Mucosa of rectum (tissue), 2 donors: ENCODE measurements around the gene IL6R.

Experiments
- H3K27ac ChIP-seq, 2 donors: one replicate each; pipeline ENCODE4 v1.7.0; 2013; ENCODE audit warnings: inconsistent platforms in 2 of 2, low read depth in 2 of 2, low read length in 2 of 2
- H3K27me3 ChIP-seq, 2 donors: one replicate each; pipeline ENCODE4 v1.7.0; 2013; ENCODE audit warnings: low read length in 2 of 2; ENCODE audit not compliant: control insufficient read depth in 2 of 2, insufficient read depth in 2 of 2
- H3K36me3 ChIP-seq, 2 donors: one replicate each; pipeline ENCODE4 v1.7.0; 2013; ENCODE audit warnings: low read length in 2 of 2; ENCODE audit not compliant: control insufficient read depth in 2 of 2, insufficient read depth in 2 of 2
- H3K4me1 ChIP-seq, 2 donors: one replicate each; pipeline ENCODE4 v1.7.0; 2013; ENCODE audit warnings: low read length in 2 of 2, mild to moderate bottlenecking in 1 of 2; ENCODE audit not compliant: control insufficient read depth in 2 of 2, insufficient read depth in 2 of 2
- H3K4me3 ChIP-seq, 2 donors: one replicate each; pipeline ENCODE4 v1.7.0; 2013; ENCODE audit warnings: low read length in 2 of 2
- H3K9ac ChIP-seq, 2 donors: one replicate each; pipeline ENCODE4 v1.7.0; 2013; ENCODE audit warnings: low read length in 2 of 2, low read depth in 1 of 2, mild to moderate bottlenecking in 1 of 2
- H3K9me3 ChIP-seq, 2 donors: one replicate each; pipeline ENCODE4 v1.7.0; 2013; ENCODE audit warnings: low read length in 2 of 2; ENCODE audit not compliant: control insufficient read depth in 2 of 2
- donor health status: healthy.
- donor health status: Normal muscosa, but diverticular disease.

The IL6R gene

GRCh38 chr1:154446789-154447188 is 41.6 kb downstream of the IL6R start:
- H3K4me1 ChIP-seq = peaks cover 0 to 2% of the 10 kb centered on the region in 2 donors
- H3K27ac ChIP-seq = no peak overlapping the region
- H3K9ac ChIP-seq = no peak overlapping the region
- H3K4me3 ChIP-seq = no peak overlapping the region
- H3K27me3 ChIP-seq = no peaks in the 10 kb centered on the region
- H3K9me3 ChIP-seq = no peaks in the 10 kb centered on the region
- peaks cover 21 to 30% of the 10 kb centered on the region in 2 donors for H3K36me3 ChIP-seq

- Histone ChIP-seq H3K4me3 (no peak overlapping the region), H3K9me3 (no peaks in the 10 kb centered on the region), H3K36me3 (peaks cover 24 to 36% of the 10 kb centered on the region in 2 donors), H3K27me3 (no peaks in the 10 kb centered on the region), H3K9ac (no peak overlapping the region), H3K27ac (no peak overlapping the region), H3K4me1 (no peaks in the 10 kb centered on the region)
These were observed 43.2 kb downstream of the IL6R start for GRCh38 chr1:154448331-154448811.

- no peak overlapping the region for H3K27ac ChIP-seq
- no peak overlapping the region for H3K9ac ChIP-seq
These were observed 48.0 kb downstream of the IL6R start for GRCh38 chr1:154453161-154453560.

GRCh38 chr1:154453574-154454352 is 48.6 kb downstream of the IL6R start:
- H3K4me1 ChIP-seq = no peaks in the 10 kb centered on the region
- no peak overlapping the region for H3K27ac ChIP-seq
- H3K9me3 ChIP-seq = no peaks in the 10 kb centered on the region
- H3K9ac ChIP-seq = no peak overlapping the region
- H3K36me3 ChIP-seq = peaks cover 18 to 38% of the 10 kb centered on the region in 2 donors
- no peaks in the 10 kb centered on the region for H3K27me3 ChIP-seq
- no peak overlapping the region for H3K4me3 ChIP-seq

More at GRCh38 chr1:154453161-154453560, 48.0 kb downstream of the IL6R start:
- no peaks in the 10 kb centered on the region for H3K27me3 ChIP-seq
- no peaks in the 10 kb centered on the region for H3K9me3 ChIP-seq
- H3K4me1 ChIP-seq = no peaks in the 10 kb centered on the region
- no peak overlapping the region for H3K4me3 ChIP-seq
- peaks cover 22 to 40% of the 10 kb centered on the region in 2 donors for H3K36me3 ChIP-seq

GRCh38 chr1:154454386-154455120 is 49.4 kb downstream of the IL6R start:
- H3K9ac ChIP-seq = no peak overlapping the region
- H3K4me3 ChIP-seq = no peak overlapping the region
- H3K27me3 ChIP-seq = no peaks in the 10 kb centered on the region
- peaks cover 18 to 38% of the 10 kb centered on the region in 2 donors for H3K36me3 ChIP-seq
- no peaks in the 10 kb centered on the region for H3K9me3 ChIP-seq
- H3K4me1 ChIP-seq = no peaks in the 10 kb centered on the region
- H3K27ac ChIP-seq = no peak overlapping the region

- Histone ChIP-seq H3K9me3 (no peaks in the 10 kb centered on the region), H3K27me3 (no peaks in the 10 kb centered on the region), H3K9ac (no peak overlapping the region), H3K4me1 (peaks cover 0 to under 1% of the 10 kb centered on the region in 2 donors), H3K36me3 (peaks cover 6 to 27% of the 10 kb centered on the region in 2 donors), H3K27ac (no peak overlapping the region), H3K4me3 (no peak overlapping the region)
These were observed 51.5 kb downstream of the IL6R start for GRCh38 chr1:154456631-154457030.

GRCh38 chr1:154459080-154459479 is 53.9 kb downstream of the IL6R start:
- no peak overlapping the region for H3K27ac ChIP-seq
- H3K4me3 ChIP-seq = no peak overlapping the region
- H3K9me3 ChIP-seq = no peaks in the 10 kb centered on the region
- no peak overlapping the region for H3K9ac ChIP-seq
- no peaks in the 10 kb centered on the region for H3K27me3 ChIP-seq
- H3K4me1 ChIP-seq = peaks cover 4 to 9% of the 10 kb centered on the region in 2 donors
- peaks cover 0 to 18% of the 10 kb centered on the region in 2 donors for H3K36me3 ChIP-seq

GRCh38 chr1:154460695-154461260 is 55.6 kb downstream of the IL6R start:
- Histone ChIP-seq H3K27ac (no peak overlapping the region), H3K4me1 (peaks cover 15 to 18% of the 10 kb centered on the region in 2 donors), H3K27me3 (no peaks in the 10 kb centered on the region), H3K4me3 (no peak overlapping the region), H3K9me3 (no peaks in the 10 kb centered on the region), H3K36me3 (peaks cover 0 to 7% of the 10 kb centered on the region in 2 donors), H3K9ac (no peak overlapping the region)

- Histone ChIP-seq H3K27me3 (no peaks in the 10 kb centered on the region), H3K9ac (no peak overlapping the region), H3K36me3 (no peaks in the 10 kb centered on the region), H3K27ac (peak overlapping the region; percentile 25 to 53), H3K4me1 (peaks cover 15 to 18% of the 10 kb centered on the region in 2 donors), H3K4me3 (no peak overlapping the region), H3K9me3 (no peaks in the 10 kb centered on the region)
These were observed 58.4 kb downstream of the IL6R start for GRCh38 chr1:154463512-154463990.
